Skin epidermis (tissue), 12 donors: ENCODE results near the gene KIF5B.
"Not testable (repeated sequence)": the region's sequence is repeated elsewhere in the genome, so short reads cannot be mapped to it uniquely, and the experiment has no call there.

Source experiments
- H3K27ac ChIP-seq, 21 experiments: fragments of 200-600 bp; sonication (generic) in 11 of 21; one replicate each; pipeline ENCODE4 v1.5.0; 2020; ENCODE audit warnings: mild to moderate bottlenecking in 3 of 21, inconsistent platforms in 2 of 21, moderate library complexity in 2 of 21
- H3K4me3 ChIP-seq, 7 experiments: fragments of 200-600 bp; sonication (generic) in 2 of 7; one replicate each; pipeline ENCODE4 v1.5.0; 2020; ENCODE audit warnings: inconsistent platforms in 2 of 7, mild to moderate bottlenecking in 2 of 7, moderate library complexity in 1 of 7

Gene KIF5B

DNA sequence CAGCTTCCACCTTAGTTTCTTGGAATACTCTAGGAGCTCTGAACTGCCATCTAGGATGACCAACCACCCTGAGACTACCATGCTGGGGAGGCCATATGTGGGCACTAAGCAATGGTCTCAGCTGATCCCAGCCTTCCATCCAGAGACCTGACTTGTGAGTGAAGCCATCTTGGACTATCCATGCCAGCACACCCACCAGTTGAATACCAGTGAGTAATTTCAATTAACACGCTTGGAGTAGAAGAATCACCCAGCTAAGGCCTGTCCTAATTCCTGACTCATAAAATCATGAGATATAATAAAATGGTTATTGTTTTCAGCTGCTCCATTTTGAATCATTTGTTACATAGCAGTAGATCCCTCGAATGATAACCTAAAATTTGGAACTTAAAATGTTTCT, 5.2 kb upstream of the KIF5B start:
- Histone ChIP-seq H3K4me3 (no peak overlapping the region), H3K27ac (no peak overlapping the region)

DNA sequence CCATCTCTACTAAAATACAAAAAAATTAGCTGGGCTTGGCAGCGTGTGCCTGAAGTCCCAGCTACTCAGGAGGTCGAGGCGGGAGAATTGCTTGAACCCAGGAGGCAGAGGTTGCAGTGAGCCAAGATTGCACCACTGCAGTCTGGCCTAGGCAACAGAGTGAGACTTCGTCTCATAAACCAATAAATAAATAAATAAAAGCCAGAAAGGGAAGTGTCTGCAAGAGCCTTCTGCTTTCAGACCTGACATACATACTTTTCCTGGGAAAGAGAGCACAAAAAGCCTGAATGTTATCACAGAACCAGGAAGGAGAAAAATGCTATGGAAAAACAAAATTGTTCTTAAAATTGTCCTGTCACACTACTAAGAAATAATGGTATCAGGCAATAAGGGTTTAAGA, 4.1 kb upstream of the KIF5B start:
- H3K4me3 ChIP-seq = no peak overlapping the region
- no peak overlapping the region for H3K27ac ChIP-seq

- Histone ChIP-seq H3K27ac (no peak overlapping the region), H3K4me3 (no peak overlapping the region)
Measured at GRCh38 chr10:32059472-32059871, 3.2 kb upstream of the KIF5B start.

- Histone ChIP-seq H3K27ac (peak overlapping the region in 20 of 21 experiments; percentile 93 to 100 (median 98)), H3K4me3 (peak overlapping the region; percentile 48 to 90 (median 83))
Measured at GRCh38 chr10:32057036-32057372, 779 bp upstream of the KIF5B start.

GRCh38 chr10:32055478-32056135, 618 bp downstream of the KIF5B start:
- H3K4me3 ChIP-seq = peak overlapping the region; percentile 48 to 90 (median 83)
- peak overlapping the region; percentile 90 to 100 (median 98) for H3K27ac ChIP-seq

GRCh38 chr10:32054094-32054493, 2.1 kb downstream of the KIF5B start:
- peak overlapping the region in 13 of 21 experiments; percentile 18 to 99 (median 95) for H3K27ac ChIP-seq
- H3K4me3 ChIP-seq = peak overlapping the region; percentile 48 to 90 (median 83)

GRCh38 chr10:32053392-32053791, 2.8 kb downstream of the KIF5B start:
- peak overlapping the region in 6 of 7 experiments; percentile 73 to 90 (median 84) for H3K4me3 ChIP-seq
- peak overlapping the region in 4 of 21 experiments; percentile 96 to 99 (median 98) for H3K27ac ChIP-seq

GRCh38 chr10:32051926-32052325, 4.3 kb downstream of the KIF5B start:
- Histone ChIP-seq H3K4me3 (no peak overlapping the region), H3K27ac (peak overlapping the region in 4 of 21 experiments; percentile 4 to 49 (median 25))

- no peak overlapping the region for H3K4me3 ChIP-seq
- H3K27ac ChIP-seq = peak overlapping the region in 2 of 21 experiments; percentile 11 to 42
Measured at GRCh38 chr10:32050177-32050576, 6.0 kb downstream of the KIF5B start.

- Histone ChIP-seq H3K4me3 (no peak overlapping the region), H3K27ac (peak overlapping the region in 1 of 21 experiments; percentile 5)
Measured at GRCh38 chr10:32049113-32049512, 7.1 kb downstream of the KIF5B start.

GRCh38 chr10:32048282-32048681, 7.9 kb downstream of the KIF5B start:
- Histone ChIP-seq H3K27ac (no peak overlapping the region), H3K4me3 (no peak overlapping the region)

GRCh38 chr10:32047881-32048280, 8.3 kb downstream of the KIF5B start:
- H3K27ac ChIP-seq = no peak overlapping the region
- H3K4me3 ChIP-seq = no peak overlapping the region

GRCh38 chr10:32046151-32046550, 10.1 kb downstream of the KIF5B start:
- Histone ChIP-seq H3K4me3 (no peak overlapping the region), H3K27ac (no peak overlapping the region)

DNA sequence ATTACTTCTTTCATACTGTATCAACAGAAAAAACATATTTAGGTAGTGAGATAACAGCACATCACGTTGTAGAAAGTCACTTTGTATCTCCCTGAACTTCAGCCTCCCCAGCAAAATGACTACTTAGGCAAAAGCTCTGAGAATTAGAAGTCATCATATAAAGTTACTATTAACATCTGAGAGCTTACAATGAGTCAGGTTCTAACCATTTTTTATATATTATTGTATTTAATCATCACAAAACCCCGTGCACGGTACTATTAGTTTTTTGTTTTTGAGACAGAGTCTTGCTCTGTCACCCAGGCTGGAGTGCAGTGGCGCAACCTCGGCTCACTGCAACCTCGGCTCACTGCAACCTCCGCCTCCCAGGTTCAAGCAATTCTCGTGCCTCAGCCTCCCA, 13.5 kb downstream of the KIF5B start:
- H3K4me3 ChIP-seq, H3K27ac ChIP-seq: not testable (repeated sequence)

DNA sequence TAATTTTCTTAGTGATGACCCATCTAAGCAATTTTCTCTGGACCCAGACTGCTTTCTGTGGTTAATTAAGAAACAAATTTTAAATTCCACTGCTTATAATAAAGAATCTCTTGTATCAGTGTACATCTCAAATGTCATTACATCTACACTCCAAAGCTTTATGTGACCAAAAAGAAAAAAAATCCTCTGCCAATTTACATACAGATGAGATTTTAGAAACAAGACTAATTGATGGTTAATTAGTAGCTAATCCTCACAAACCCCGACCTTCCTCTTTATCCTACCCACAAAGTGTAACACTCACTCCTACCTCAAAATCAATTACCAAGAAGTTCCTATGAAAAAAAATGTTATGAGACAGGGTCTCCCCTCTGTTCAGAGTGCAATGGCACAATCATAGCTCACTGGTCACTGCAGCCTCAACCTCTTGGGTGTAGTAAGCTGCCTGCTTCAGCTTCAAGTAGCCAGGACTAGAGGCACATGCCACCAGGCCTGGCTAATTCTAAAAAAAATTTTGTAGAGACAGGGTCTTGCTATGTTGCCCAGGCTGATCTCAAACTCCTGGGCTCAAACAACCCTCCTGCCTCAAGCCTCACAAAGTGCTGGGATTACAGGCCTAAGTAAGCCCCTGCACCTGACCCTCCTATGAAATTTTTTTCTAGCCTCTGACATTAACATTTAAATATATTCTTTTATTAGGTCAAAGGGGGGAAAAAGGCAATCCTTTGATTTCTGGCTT, 14.8 kb downstream of the KIF5B start:
- H3K27ac ChIP-seq = no peak overlapping the region

DNA sequence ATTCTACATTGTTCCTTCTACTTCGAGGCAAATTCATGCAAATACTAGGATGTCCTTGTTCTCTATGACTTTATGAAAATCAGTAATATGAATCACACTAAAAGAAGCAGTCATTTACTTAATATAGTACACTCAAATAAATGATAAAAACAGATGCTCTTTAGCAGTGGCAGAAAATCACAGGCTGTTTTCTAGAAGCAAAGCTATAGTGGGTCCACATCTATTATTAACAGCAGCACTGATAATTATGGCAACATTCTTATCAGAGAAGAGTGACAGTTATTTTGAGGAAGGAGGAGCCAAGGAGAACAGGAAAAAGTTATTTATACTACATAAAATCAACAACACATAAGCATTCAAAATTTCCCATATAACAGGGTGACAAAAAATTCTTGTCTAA, 16.5 kb downstream of the KIF5B start:
- Histone ChIP-seq H3K4me3 (no peak overlapping the region), H3K27ac (no peak overlapping the region)

More for the DNA sequence above, 14.8 kb downstream of the KIF5B start:
- H3K4me3 ChIP-seq = no peak overlapping the region

- H3K4me3 ChIP-seq = no peak overlapping the region
- no peak overlapping the region for H3K27ac ChIP-seq
Measured at GRCh38 chr10:32038777-32039176, 17.4 kb downstream of the KIF5B start.

DNA sequence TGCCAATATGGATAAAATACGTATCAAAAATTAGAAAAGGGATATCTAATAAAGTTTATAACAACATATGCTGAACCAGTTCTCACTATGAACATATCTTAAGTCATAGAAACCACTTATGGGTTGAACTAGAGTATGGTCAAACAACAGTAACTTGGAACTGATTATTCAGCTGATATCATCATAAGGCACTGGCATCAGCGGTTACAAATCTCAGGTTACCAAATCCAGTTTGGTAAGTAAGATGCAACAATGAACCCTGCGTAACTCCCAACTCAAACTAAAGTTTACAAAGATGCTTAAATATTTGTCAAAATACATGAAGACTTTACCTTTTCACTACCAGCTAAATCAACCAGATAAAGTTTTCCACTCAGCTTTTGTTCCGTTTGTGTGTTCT, 19.3 kb downstream of the KIF5B start:
- Histone ChIP-seq H3K27ac (no peak overlapping the region), H3K4me3 (no peak overlapping the region)

- no peak overlapping the region for H3K27ac ChIP-seq
- no peak overlapping the region for H3K4me3 ChIP-seq
Measured at GRCh38 chr10:32035038-32035437, 21.2 kb downstream of the KIF5B start.

GRCh38 chr10:32033171-32033570, 23.1 kb downstream of the KIF5B start:
- no peak overlapping the region for H3K27ac ChIP-seq
- no peak overlapping the region for H3K4me3 ChIP-seq

DNA sequence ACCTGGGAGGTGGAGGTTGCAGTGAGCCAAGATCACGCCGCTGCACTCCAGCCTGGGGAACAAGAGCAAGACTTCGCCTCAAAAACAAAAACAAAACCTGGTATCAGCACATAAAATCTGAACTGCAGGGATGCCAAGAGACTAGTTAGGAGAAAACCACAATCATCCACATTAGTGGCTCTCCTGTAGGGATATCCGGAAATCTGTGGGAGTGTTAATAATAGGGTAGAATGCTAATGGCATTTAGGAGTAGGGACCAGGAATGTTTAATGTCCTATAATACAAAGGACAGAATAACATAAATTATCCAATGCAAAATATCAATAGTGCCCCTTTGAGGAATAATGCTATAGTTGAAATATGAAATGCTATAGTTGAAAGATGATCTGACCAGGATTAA, 24.3 kb downstream of the KIF5B start:
- Histone ChIP-seq H3K4me3 (no peak overlapping the region), H3K27ac (no peak overlapping the region)
